ENCODE measurements around the gene SMYD3.

DNA sequence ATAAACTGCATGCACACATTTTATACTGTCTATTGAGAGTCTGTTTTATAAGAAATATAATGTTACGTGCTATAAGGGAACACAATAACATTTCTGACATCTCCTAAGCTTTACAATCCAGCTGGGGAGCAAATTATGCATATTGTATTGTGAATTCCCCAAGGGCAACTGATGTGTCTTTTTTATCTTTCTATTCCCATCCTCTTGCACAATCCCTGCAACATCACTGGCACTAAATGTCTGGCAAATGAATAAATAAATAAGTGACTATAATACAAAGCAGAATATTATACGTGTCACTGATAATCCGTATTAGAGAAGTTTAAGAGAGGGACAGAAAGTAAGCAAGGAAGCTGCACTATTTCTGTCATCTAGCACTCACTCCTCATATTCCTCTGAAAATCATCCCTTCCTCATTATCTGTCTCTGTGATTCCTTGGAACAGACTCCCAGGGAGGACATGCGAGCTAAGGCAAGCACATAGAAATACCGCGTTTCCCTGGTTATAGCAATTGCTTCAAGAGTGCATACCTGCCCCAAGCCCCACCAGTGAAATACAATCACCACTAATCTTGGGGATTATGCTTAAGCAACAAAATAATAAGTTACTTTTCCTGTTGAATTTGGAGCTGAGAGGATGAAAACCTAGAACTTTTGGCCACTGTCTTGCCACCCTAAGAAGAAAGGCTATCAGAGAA, 205.4 kb downstream of the SMYD3 start:
- TF ChIP-seq EZH2phosphoT487 (IDR thresholded peaks at IDR 0.05; ENCODE audit: low read length) = no peak
- TF ChIP-seq, protein P1, sequence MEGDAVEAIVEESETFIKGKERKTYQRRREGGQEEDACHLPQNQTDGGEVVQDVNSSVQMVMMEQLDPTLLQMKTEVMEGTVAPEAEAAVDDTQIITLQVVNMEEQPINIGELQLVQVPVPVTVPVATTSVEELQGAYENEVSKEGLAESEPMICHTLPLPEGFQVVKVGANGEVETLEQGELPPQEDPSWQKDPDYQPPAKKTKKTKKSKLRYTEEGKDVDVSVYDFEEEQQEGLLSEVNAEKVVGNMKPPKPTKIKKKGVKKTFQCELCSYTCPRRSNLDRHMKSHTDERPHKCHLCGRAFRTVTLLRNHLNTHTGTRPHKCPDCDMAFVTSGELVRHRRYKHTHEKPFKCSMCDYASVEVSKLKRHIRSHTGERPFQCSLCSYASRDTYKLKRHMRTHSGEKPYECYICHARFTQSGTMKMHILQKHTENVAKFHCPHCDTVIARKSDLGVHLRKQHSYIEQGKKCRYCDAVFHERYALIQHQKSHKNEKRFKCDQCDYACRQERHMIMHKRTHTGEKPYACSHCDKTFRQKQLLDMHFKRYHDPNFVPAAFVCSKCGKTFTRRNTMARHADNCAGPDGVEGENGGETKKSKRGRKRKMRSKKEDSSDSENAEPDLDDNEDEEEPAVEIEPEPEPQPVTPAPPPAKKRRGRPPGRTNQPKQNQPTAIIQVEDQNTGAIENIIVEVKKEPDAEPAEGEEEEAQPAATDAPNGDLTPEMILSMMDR (IDR thresholded peaks at IDR 0.05; ENCODE audit: low read length) = no peak
